ENCODE results near the gene DIP2B.

Gene DIP2B

GRCh38 chr12:50579757-50580267, 75.0 kb downstream of the DIP2B start:
- no peak for DNase-seq (ENCODE audit: low read depth)

DNA sequence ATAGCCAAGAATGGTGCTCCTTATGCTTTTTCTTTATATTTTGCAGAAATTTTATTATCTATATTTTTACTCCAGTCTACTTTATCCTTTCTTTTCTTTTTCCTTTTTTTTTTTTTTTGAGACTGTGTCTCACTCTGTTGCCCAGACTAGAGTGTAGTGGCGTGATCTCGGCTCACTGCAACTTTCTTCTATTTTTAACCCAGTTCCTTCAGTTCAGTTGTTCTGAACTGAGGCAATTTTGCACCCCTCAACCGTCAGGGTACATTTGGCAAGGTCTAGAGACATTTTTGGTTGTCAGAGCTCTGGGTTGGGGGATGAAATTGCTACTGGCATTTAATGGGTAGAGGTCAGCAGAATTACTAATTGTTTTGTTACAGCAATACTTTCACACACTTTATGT, 75.7 kb downstream of the DIP2B start:
- no peak for DNase-seq (ENCODE audit: low read depth)

DNA sequence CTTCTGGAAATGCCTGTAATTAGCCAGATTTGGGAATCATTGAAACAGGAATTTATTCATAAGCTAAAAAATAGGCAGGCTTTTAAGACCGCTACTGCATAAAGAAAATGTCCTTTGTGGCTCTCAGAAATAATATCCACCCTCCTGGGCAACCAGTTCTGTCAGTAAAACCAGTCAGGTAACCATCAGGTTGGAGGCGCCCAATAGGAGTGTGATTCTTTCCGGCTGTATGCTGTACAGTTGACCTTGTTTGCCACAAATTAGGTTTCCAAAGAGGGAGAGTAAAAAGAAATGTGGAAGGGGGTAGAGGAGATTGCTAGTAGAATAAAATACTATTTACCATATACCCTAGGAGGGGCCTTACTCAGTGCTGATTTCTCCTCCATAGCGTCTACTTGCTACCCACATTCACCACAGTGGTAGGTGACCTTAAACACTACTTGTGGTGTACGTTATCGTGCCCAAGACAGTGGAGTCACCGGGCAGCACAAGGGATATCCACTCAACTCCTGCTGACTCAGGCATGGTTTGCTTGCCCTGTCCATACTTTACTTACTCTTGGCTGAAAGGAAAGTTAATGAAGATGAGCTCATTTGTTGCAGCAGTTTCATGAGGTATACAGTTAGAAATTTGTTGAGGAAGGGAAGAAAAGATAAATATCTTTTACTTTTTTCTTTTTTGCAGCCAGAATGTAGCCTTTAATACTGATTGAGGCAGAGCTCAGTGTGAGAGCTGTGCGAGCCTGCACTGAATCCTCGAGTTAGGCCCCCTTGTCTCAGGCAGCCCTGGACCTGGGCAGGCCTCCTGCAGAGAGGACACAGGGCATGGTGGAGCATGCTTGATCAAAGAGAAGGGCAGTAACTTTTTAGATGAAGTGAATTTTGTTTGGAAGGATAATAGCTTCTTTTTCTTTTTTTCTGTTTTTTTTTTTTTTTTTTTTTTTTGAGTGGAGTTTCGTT, 76.7 kb downstream of the DIP2B start:
- DNase-seq (ENCODE audit: low read depth), result no peak

- no peak for DNase-seq (ENCODE audit: low read depth)
These were observed 79.3 kb downstream of the DIP2B start for GRCh38 chr12:50584135-50584534.

DNA sequence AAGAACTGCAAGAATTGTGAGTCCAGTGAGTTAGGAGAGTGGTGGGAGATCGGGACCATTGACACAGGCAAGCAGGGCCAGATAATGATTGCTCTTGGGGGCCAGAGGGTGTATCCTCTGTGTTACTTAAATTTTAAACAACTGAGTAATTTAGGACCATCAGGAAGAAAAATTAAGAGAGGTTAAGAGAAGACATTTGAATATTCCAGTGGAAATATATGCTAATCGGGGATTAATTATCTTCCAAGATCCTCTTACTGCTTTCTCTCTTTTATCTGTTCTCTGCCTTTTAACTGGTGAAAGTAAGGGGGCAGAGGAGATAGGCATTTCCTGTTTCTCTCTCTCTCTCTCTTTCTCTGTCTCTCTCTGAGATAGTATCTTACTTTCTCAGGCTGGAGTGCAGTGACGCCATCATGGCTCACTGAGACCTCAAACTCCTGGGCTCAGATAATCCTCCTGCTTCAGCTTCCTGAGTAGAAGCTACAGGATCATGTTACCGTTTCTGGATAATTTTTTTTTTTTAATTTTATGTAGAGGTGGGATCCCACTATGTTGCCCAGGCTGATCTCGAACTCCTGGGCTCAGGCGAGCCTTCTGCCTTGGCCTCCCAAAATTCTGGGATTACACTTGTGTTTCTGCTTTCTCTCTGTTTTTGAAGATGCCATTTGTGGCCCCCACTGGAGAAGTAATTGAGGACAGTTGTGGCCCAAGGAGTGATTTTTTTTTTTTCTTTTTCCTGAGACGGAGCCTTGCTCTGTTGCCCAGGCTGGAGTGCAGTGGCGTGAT, 85.1 kb downstream of the DIP2B start:
- DNase-seq (ENCODE audit: low read depth), result peak; percentile 20

DNA sequence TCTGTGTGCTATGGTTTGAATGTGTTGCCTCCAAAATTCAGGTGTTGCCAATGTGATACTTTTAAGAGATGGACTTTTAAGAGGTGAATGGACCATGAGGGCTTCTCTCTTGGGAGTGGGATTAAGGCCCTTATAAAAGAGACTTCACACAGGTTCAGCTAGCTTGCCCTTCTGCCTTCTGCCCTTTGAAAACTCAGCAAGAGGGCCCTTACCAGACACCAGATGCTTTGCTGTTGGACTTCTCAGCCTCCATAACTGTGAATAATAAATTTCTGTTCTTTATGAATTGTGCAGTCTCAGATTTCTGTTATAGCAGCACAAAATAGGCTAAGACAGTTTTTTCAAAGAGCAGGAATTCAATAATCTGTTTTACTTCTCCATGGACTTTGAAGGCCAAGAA, 86.1 kb downstream of the DIP2B start:
- DNase-seq (ENCODE audit: low read depth), result no peak

DNA sequence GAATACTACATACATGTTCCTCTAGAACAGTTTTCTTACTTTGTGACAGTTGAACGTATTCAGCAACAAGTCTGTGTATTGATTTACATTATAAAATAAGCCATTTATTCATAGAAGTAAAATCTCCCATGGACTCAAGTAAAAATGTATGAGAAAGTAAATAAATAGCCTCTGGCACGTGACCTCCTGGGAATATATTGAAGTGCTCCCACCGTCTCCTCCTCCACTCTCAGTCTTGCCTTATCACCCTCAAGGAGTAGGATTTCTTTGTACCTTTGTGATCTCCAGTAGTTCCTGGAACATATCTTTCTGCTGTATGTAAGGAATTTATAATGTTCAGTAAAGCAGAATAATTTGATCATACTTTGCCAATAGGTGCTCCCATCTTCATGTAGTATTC, 90.9 kb downstream of the DIP2B start:
- DNase-seq (ENCODE audit: low read depth), result no peak

GRCh38 chr12:50597200-50598195, 92.7 kb downstream of the DIP2B start:
- DNase-seq (ENCODE audit: low read depth), result peak; percentile 34

- DNase-seq (ENCODE audit: low read depth), result no peak
These were observed 93.6 kb downstream of the DIP2B start for GRCh38 chr12:50598321-50598862.

DNA sequence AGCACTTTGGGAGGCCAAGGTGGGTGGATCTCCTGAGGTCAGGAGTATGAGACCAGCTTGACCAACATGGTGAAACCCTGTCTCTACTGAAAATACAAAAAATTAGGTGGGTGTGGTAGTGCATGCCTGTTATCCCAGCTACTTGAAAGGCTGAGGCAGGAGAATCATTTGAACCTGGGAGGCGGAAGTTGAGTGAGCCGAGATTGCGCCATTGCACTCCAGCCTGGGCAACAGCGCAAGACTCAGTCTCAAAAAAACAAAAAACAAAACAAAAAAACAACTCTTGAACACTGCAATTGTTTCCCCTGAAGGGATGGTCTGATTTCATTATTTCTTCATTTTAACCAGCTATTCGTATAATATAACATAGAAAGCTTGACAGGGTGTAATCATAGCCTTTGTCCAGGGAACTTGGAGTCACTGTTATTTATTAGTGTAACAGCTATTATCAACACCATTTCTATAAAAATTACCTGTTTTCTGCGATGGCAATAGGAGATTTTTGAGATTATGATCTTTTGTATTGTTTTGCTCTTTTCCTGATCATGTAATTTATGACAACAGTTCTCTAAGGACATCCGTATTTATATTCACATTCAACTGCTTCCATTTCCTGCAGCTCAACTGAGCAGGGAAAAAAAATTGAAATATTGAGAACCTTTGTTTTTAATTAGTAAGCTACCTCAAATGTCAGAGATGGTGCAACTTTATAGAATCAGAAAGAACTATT, 94.7 kb downstream of the DIP2B start:
- no peak for DNase-seq (ENCODE audit: low read depth)

GRCh38 chr12:50600364-50600763, 95.6 kb downstream of the DIP2B start:
- no peak for DNase-seq (ENCODE audit: low read depth)

GRCh38 chr12:50603817-50604639, 99.2 kb downstream of the DIP2B start:
- DNase-seq (ENCODE audit: low read depth), result no peak

- no peak for DNase-seq (ENCODE audit: low read depth)
These were observed 99.8 kb downstream of the DIP2B start for GRCh38 chr12:50604640-50604920.

- DNase-seq (ENCODE audit: low read depth), result no peak
These were observed 102.0 kb downstream of the DIP2B start for GRCh38 chr12:50606675-50607375.

- DNase-seq (ENCODE audit: low read depth), result no peak
These were observed 104.6 kb downstream of the DIP2B start for GRCh38 chr12:50609292-50609874.

DNA sequence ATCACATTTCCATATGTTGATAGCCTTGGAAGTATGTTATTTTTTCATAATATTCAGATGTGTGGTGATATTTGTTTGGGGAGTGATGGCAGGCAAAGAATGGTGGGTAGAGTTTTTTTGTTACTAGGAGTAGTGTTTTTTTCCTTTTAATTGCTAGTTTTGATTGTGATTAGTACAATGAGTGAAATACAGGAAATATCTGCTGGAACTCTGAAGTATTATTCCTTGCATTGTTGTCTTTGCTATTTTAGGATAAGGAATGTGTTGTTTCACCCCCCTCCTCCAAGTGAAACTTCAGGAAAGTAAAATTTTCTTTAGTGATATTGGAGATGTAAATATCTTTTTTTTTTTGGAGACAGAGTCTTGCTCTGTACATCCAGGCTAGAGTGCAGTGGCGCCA, 105.4 kb downstream of the DIP2B start:
- no peak for DNase-seq (ENCODE audit: low read depth)

DNA sequence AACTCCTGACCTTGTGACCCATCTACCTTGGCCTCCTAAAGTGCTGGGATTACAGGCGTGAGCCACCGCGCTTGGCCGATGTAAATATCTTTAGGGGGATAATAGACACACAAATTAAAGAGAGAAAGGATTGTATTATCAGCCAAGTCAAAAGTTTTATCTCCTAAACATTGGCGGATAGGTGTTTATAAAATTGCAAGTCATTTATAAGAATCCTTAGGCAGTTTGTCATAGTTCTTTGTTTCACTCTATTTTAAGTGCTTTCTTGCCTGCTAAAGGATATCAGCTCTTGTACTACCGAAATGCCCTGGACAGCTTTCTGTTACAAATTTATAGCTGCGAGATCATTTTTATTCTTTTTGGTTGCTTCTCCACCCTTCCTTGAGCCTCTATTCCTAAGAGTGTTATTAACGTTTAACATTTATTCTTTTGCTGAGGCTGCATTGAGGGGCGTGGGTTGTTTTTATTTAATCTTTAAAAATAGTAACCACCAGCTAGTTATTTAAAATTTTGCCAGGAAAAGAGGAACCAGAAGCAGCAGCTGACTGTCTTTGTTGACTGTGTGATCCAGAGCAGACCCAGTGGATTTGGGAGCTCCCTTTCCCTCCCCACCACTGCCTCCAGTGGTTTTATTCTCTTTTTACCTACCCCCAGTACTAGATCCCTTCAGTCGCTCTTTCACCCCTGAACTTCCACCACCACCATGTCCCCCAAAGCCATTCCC, 106.4 kb downstream of the DIP2B start:
- DNase-seq (ENCODE audit: low read depth), result no peak

DNA sequence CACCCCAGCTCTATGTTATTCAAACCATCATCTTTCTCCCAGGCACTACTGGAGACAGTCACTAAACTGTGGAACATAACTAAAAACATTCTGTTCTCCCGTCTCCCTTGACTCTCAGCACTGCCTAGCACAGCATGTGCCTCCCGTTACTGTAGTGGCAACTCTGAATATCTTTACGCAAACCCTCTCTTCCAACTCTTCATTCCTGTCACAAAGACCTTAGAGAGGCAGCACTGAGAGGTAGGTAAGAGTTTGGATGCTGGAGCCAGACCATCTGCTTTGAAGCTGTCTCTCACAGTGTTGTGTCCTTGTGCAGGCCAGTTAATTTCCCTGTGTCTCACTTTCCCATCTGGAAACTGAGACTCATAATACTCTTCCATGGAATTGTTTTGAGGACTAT, 108.1 kb downstream of the DIP2B start:
- no peak for DNase-seq (ENCODE audit: low read depth)
